ENCODE data around the gene PAK5.

Gene PAK5

DNA sequence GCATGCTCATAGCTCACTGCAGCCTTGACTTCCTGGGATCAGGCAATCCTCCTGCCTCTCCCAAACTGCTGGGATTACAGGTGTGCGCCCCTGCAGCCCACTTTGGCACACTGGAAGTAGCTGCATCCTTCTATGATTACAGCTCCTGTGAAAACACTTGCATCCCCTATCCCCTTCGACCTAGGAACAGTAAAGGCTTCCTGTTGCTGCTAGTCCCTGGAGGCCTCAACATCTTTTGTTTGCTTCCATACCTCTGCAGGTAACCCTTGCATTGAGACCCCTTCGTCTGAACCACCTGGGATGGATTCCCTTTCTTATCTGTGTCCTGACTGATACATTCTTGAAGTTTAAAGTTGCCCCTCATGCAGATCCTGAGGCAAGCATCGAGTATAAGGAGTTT is 152.4 kb downstream of the PAK5 start:
- no peak overlapping the region for H3K9ac ChIP-seq
- no peak overlapping the region for H2AFZ ChIP-seq
- H3K4me3 ChIP-seq (ENCODE audit: low read depth, low read length): no peak overlapping the region
- H3K4me2 ChIP-seq (ENCODE audit: low read length): no peak overlapping the region
- H3K36me3 ChIP-seq (ENCODE audit: control insufficient read depth, insufficient read depth, low read length): no peaks in the 10 kb centered on the region
- TF ChIP-seq CTCF (IDR thresholded peaks at IDR 0.05): no peak
- H3K27ac ChIP-seq: no peak overlapping the region
- H3K4me1 ChIP-seq: no peaks in the 10 kb centered on the region
- no peaks in the 10 kb centered on the region for H3K79me2 ChIP-seq
- H3K9me3 ChIP-seq (ENCODE audit: control insufficient read depth, low read length): no peaks in the 10 kb centered on the region
- no peaks in the 10 kb centered on the region for H3K27me3 ChIP-seq (ENCODE audit: control insufficient read depth, insufficient read depth, low read length)

DNA sequence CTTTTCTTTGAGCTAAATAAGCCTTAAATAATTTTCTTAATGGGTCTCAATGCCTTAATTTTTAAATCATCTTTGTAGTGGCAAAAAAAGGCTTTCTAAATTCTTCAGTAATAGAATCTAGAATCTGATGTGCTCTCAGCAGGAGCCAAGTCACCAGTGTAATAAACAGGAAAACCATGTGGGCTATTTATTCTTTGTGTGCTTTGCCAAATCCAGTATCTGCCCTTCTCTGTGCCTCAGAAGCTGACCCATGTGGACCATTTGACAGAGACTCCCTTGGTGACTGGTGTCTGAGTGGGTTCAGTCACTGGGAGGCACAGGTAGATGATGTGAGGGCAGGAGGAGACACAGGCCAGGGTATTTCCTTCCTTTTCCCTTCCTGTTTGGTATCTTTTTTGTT is 152.9 kb downstream of the PAK5 start:
- no peaks in the 10 kb centered on the region for H3K27me3 ChIP-seq (ENCODE audit: control insufficient read depth, insufficient read depth, low read length)
- no peaks in the 10 kb centered on the region for H3K79me2 ChIP-seq
- no peaks in the 10 kb centered on the region for H3K4me1 ChIP-seq
- H3K9ac ChIP-seq: no peak overlapping the region
- no peak overlapping the region for H3K4me2 ChIP-seq (ENCODE audit: low read length)
- H3K27ac ChIP-seq: no peak overlapping the region
- TF ChIP-seq CTCF (IDR thresholded peaks at IDR 0.05): no peak
- H2AFZ ChIP-seq: no peak overlapping the region
- no peak overlapping the region for H3K4me3 ChIP-seq (ENCODE audit: low read depth, low read length)
- H3K9me3 ChIP-seq (ENCODE audit: control insufficient read depth, low read length): no peaks in the 10 kb centered on the region
- no peaks in the 10 kb centered on the region for H3K36me3 ChIP-seq (ENCODE audit: control insufficient read depth, insufficient read depth, low read length)

- Histone ChIP-seq H2AFZ (no peak overlapping the region), H3K9ac (no peak overlapping the region), H3K4me3 (ENCODE audit: low read depth, low read length) (no peak overlapping the region), H3K4me1 (no peaks in the 10 kb centered on the region), H3K27me3 (ENCODE audit: control insufficient read depth, insufficient read depth, low read length) (no peaks in the 10 kb centered on the region), H3K9me3 (ENCODE audit: control insufficient read depth, low read length) (no peaks in the 10 kb centered on the region), H3K4me2 (ENCODE audit: low read length) (no peak overlapping the region), H3K36me3 (ENCODE audit: control insufficient read depth, insufficient read depth, low read length) (no peaks in the 10 kb centered on the region), H3K79me2 (no peaks in the 10 kb centered on the region), H3K27ac (no peak overlapping the region)
- no peak for TF ChIP-seq CTCF (IDR thresholded peaks at IDR 0.05)
These were observed 153.9 kb downstream of the PAK5 start for GRCh38 chr20:9685011-9685410.

DNA sequence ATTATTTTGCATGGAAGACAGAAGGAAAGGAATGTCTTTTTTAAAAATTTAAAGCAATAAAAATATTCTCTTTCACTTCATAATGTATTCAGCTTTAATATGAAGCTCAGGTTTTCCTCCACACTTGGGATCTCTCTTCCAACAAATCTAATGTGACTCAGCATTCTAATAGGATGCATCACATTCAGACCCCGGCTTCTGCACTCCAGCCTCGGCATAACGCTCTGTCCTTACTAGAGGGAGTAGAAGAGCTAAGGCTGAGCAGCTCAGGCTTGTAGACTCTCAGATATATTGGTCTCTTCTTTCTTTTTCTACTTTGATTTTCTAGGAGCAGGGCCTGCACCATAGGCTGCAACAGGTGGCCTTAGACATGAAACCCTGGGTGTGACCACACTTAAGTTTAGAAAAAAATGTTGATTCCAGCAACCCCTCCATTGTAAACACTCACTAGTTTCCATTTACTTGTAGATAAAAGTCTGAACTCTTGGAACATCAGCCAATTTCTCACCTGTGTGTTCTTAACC is 161.7 kb downstream of the PAK5 start:
- Histone ChIP-seq H3K4me1 (no peaks in the 10 kb centered on the region), H2AFZ (no peak overlapping the region), H3K27me3 (ENCODE audit: control insufficient read depth, insufficient read depth, low read length) (no peaks in the 10 kb centered on the region), H3K36me3 (ENCODE audit: control insufficient read depth, insufficient read depth, low read length) (no peaks in the 10 kb centered on the region), H3K9ac (no peak overlapping the region), H3K79me2 (no peaks in the 10 kb centered on the region), H3K4me3 (ENCODE audit: low read depth, low read length) (no peak overlapping the region), H3K9me3 (ENCODE audit: control insufficient read depth, low read length) (no peaks in the 10 kb centered on the region), H3K4me2 (ENCODE audit: low read length) (no peak overlapping the region), H3K27ac (no peak overlapping the region)
- no peak for TF ChIP-seq CTCF (IDR thresholded peaks at IDR 0.05)

DNA sequence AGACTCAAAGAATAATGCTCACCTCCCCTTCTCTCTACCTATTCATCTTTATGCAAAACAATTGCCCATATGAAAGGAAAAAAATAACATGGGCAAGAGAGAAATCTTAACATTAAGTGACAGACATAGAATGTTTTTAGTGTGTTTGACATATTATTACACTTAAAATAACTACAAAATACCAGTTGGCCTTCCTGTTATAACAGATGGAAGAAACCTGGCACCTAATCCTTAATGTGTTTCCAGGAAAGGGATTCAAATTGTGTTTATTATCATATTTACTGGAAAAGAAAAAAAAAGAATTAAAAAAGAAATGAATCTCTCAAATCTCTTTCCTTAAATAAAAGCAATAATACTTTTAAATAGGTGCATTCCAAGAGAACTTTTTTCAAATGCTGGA is 165.9 kb downstream of the PAK5 start:
- Histone ChIP-seq H3K9ac (no peak overlapping the region), H3K79me2 (no peaks in the 10 kb centered on the region)

More for the DNA sequence above, 165.9 kb downstream of the PAK5 start:
- no peak overlapping the region for H3K4me2 ChIP-seq (ENCODE audit: low read length)
- H3K27ac ChIP-seq: no peak overlapping the region
- no peaks in the 10 kb centered on the region for H3K4me1 ChIP-seq
- no peak for TF ChIP-seq CTCF (IDR thresholded peaks at IDR 0.05)
- no peaks in the 10 kb centered on the region for H3K27me3 ChIP-seq (ENCODE audit: control insufficient read depth, insufficient read depth, low read length)
- no peak overlapping the region for H3K4me3 ChIP-seq (ENCODE audit: low read depth, low read length)
- H2AFZ ChIP-seq: no peak overlapping the region
- no peaks in the 10 kb centered on the region for H3K9me3 ChIP-seq (ENCODE audit: control insufficient read depth, low read length)
- no peaks in the 10 kb centered on the region for H3K36me3 ChIP-seq (ENCODE audit: control insufficient read depth, insufficient read depth, low read length)
